ENCODE results near the gene PTPRD.

The PTPRD gene

GRCh38 chr9:8804613-8805012 is 1808.2 kb downstream of the PTPRD start:
- Mint-ChIP-seq H3K27me3 (no peaks in the 10 kb centered on the region), H3K9me3 (ENCODE audit: low read depth) (no peaks in the 10 kb centered on the region), H3K4me1 (ENCODE audit: low read depth) (no peaks in the 10 kb centered on the region), H3K27ac (no peak overlapping the region), H3K4me3 (no peak overlapping the region), H3K36me3 (no peaks in the 10 kb centered on the region)

GRCh38 chr9:8802242-8802641 is 1810.6 kb downstream of the PTPRD start:
- Mint-ChIP-seq H3K9me3 (ENCODE audit: low read depth) (no peaks in the 10 kb centered on the region), H3K27me3 (no peaks in the 10 kb centered on the region), H3K36me3 (no peaks in the 10 kb centered on the region), H3K27ac (no peak overlapping the region), H3K4me1 (ENCODE audit: low read depth) (no peaks in the 10 kb centered on the region), H3K4me3 (no peak overlapping the region)

- H3K27ac Mint-ChIP-seq: no peak overlapping the region
- H3K27me3 Mint-ChIP-seq: no peaks in the 10 kb centered on the region
- H3K4me1 Mint-ChIP-seq (ENCODE audit: low read depth): no peaks in the 10 kb centered on the region
- no peaks in the 10 kb centered on the region for H3K36me3 Mint-ChIP-seq
- H3K9me3 Mint-ChIP-seq (ENCODE audit: low read depth): no peaks in the 10 kb centered on the region
- H3K4me3 Mint-ChIP-seq: no peak overlapping the region
These were observed 1812.6 kb downstream of the PTPRD start for GRCh38 chr9:8800196-8800595.

DNA sequence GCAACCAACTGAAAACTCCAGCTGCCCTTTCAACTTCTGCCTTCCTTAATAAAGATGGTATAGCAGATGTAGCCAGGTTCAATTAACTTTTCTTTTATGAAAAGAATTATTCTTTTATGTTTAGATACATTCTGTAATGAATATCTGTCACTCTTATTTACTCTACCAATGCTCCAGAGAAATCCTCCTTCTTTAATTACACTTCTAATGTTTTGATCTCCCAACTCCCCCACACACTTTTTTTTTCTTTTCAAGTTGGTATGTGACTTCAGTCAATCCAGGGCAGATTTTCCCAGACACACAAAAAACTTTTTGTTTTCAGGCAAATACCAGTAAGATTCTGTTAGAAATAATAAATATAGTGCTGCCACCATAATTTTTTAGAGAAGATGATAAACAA is 1813.2 kb downstream of the PTPRD start:
- Mint-ChIP-seq H3K4me1 (ENCODE audit: low read depth) (no peaks in the 10 kb centered on the region), H3K9me3 (ENCODE audit: low read depth) (no peaks in the 10 kb centered on the region), H3K27ac (no peak overlapping the region), H3K27me3 (no peaks in the 10 kb centered on the region), H3K4me3 (no peak overlapping the region), H3K36me3 (no peaks in the 10 kb centered on the region)

GRCh38 chr9:8799206-8799605 is 1813.6 kb downstream of the PTPRD start:
- Mint-ChIP-seq H3K36me3 (no peaks in the 10 kb centered on the region), H3K4me1 (ENCODE audit: low read depth) (no peaks in the 10 kb centered on the region), H3K9me3 (ENCODE audit: low read depth) (no peaks in the 10 kb centered on the region), H3K27me3 (no peaks in the 10 kb centered on the region), H3K27ac (no peak overlapping the region), H3K4me3 (no peak overlapping the region)

DNA sequence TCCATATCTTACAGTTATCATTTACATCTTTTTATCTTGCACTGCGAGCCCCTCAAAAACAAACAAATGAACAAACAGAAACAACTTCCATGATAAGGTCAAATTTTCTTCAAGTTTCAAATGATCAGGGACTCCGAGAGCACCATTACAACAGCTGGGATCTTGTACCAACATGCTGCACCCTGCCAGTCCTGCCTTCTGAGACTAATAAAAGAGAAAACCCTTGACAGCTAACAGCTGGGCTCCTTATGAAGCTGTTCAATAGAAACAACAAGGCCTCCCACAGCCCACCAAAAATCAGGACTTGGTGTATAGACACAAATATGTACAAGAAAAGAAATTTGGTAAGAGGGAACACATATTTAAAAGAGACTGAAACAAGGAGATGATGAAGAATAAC is 1828.0 kb downstream of the PTPRD start:
- Mint-ChIP-seq H3K9me3 (ENCODE audit: low read depth) (no peaks in the 10 kb centered on the region), H3K27me3 (peaks cover 1% of the 10 kb centered on the region), H3K36me3 (no peaks in the 10 kb centered on the region), H3K27ac (no peak overlapping the region), H3K4me3 (no peak overlapping the region), H3K4me1 (ENCODE audit: low read depth) (no peaks in the 10 kb centered on the region)

- H3K27me3 Mint-ChIP-seq: peaks cover 1% of the 10 kb centered on the region
- H3K36me3 Mint-ChIP-seq: no peaks in the 10 kb centered on the region
- no peak overlapping the region for H3K27ac Mint-ChIP-seq
- H3K4me1 Mint-ChIP-seq (ENCODE audit: low read depth): no peaks in the 10 kb centered on the region
- no peaks in the 10 kb centered on the region for H3K9me3 Mint-ChIP-seq (ENCODE audit: low read depth)
- H3K4me3 Mint-ChIP-seq: no peak overlapping the region
These were observed 1828.9 kb downstream of the PTPRD start for GRCh38 chr9:8783941-8784340.

GRCh38 chr9:8782237-8782636 is 1830.6 kb downstream of the PTPRD start:
- no peak overlapping the region for H3K27ac Mint-ChIP-seq
- H3K9me3 Mint-ChIP-seq (ENCODE audit: low read depth): no peaks in the 10 kb centered on the region
- H3K4me1 Mint-ChIP-seq (ENCODE audit: low read depth): no peaks in the 10 kb centered on the region
- H3K4me3 Mint-ChIP-seq: no peak overlapping the region
- H3K36me3 Mint-ChIP-seq: no peaks in the 10 kb centered on the region
- H3K27me3 Mint-ChIP-seq: no peaks in the 10 kb centered on the region

- H3K27me3 Mint-ChIP-seq: no peaks in the 10 kb centered on the region
- no peaks in the 10 kb centered on the region for H3K4me1 Mint-ChIP-seq (ENCODE audit: low read depth)
- no peaks in the 10 kb centered on the region for H3K36me3 Mint-ChIP-seq
- no peaks in the 10 kb centered on the region for H3K9me3 Mint-ChIP-seq (ENCODE audit: low read depth)
- H3K27ac Mint-ChIP-seq: no peak overlapping the region
- no peak overlapping the region for H3K4me3 Mint-ChIP-seq
These were observed 1831.3 kb downstream of the PTPRD start for GRCh38 chr9:8781458-8781857.

- no peak overlapping the region for H3K27ac Mint-ChIP-seq
- no peak overlapping the region for H3K4me3 Mint-ChIP-seq
- H3K9me3 Mint-ChIP-seq (ENCODE audit: low read depth): no peaks in the 10 kb centered on the region
- H3K4me1 Mint-ChIP-seq (ENCODE audit: low read depth): no peaks in the 10 kb centered on the region
- H3K36me3 Mint-ChIP-seq: no peaks in the 10 kb centered on the region
- H3K27me3 Mint-ChIP-seq: no peaks in the 10 kb centered on the region
These were observed 1832.4 kb downstream of the PTPRD start for GRCh38 chr9:8780386-8780785.

DNA sequence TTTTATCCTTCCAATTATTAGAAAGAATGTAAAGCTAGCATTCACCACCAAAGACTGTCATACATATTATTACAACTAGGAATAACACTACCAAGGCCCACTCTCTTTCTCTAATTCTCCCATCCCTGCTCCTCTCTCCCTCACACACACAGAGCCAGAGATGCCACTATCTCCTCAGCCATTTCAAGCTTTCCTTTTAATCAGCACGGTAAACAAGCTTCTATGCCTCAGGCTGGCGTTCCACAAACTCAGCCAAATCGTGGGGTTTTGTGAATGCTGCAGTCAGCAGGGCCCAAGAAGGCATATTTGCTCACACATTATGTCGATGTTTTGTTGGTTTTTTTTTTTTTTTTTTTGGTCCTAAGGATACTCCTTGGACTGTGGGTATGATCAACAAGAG is 1833.3 kb downstream of the PTPRD start:
- Mint-ChIP-seq H3K4me3 (no peak overlapping the region), H3K27ac (no peak overlapping the region), H3K36me3 (no peaks in the 10 kb centered on the region), H3K27me3 (no peaks in the 10 kb centered on the region), H3K4me1 (ENCODE audit: low read depth) (no peaks in the 10 kb centered on the region), H3K9me3 (ENCODE audit: low read depth) (no peaks in the 10 kb centered on the region)

- H3K27me3 Mint-ChIP-seq: no peaks in the 10 kb centered on the region
- no peaks in the 10 kb centered on the region for H3K9me3 Mint-ChIP-seq (ENCODE audit: low read depth)
- H3K36me3 Mint-ChIP-seq: no peaks in the 10 kb centered on the region
- no peak overlapping the region for H3K27ac Mint-ChIP-seq
- no peaks in the 10 kb centered on the region for H3K4me1 Mint-ChIP-seq (ENCODE audit: low read depth)
- H3K4me3 Mint-ChIP-seq: no peak overlapping the region
These were observed 1834.4 kb downstream of the PTPRD start for GRCh38 chr9:8778356-8778755.

DNA sequence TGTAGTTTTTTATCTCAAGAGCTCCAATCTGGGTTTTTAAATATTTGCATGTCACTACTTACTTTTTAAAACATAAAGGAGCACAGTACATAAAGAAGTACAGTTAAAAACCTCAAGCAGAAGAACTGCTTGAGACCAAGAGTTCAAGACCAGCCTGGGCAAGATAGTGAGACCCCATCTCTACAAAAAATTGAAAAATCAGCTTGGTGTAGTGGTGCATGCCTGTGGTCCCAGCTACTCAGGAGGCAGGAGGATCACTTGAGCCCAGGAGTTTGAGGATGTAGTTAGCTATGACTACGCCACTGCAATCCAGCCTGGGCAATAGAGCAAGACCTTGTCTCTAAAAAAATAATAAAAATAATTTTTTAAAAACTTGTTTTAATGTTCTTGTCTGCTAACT is 1840.5 kb downstream of the PTPRD start:
- Mint-ChIP-seq H3K4me1 (ENCODE audit: low read depth) (no peaks in the 10 kb centered on the region), H3K4me3 (no peak overlapping the region), H3K27ac (no peak overlapping the region), H3K36me3 (no peaks in the 10 kb centered on the region), H3K9me3 (ENCODE audit: low read depth) (no peaks in the 10 kb centered on the region), H3K27me3 (no peaks in the 10 kb centered on the region)

GRCh38 chr9:8769153-8769552 is 1843.6 kb downstream of the PTPRD start:
- Mint-ChIP-seq H3K27ac (no peak overlapping the region), H3K4me1 (ENCODE audit: low read depth) (no peaks in the 10 kb centered on the region), H3K9me3 (ENCODE audit: low read depth) (no peaks in the 10 kb centered on the region), H3K4me3 (no peak overlapping the region), H3K27me3 (no peaks in the 10 kb centered on the region), H3K36me3 (no peaks in the 10 kb centered on the region)

- Mint-ChIP-seq H3K4me3 (no peak overlapping the region), H3K9me3 (ENCODE audit: low read depth) (no peaks in the 10 kb centered on the region), H3K27ac (no peak overlapping the region), H3K27me3 (no peaks in the 10 kb centered on the region), H3K4me1 (ENCODE audit: low read depth) (no peaks in the 10 kb centered on the region), H3K36me3 (no peaks in the 10 kb centered on the region)
These were observed 1846.7 kb downstream of the PTPRD start for GRCh38 chr9:8766096-8766495.

- Mint-ChIP-seq H3K4me3 (no peak overlapping the region), H3K9me3 (ENCODE audit: low read depth) (no peaks in the 10 kb centered on the region), H3K36me3 (no peaks in the 10 kb centered on the region), H3K27ac (no peak overlapping the region), H3K27me3 (no peaks in the 10 kb centered on the region), H3K4me1 (ENCODE audit: low read depth) (no peaks in the 10 kb centered on the region)
These were observed 1848.8 kb downstream of the PTPRD start for GRCh38 chr9:8764051-8764450.

All from activated naive CD8-positive, alpha-beta T cell (primary cell).